OCI-LY3 (cell line): ENCODE measurements around the gene SMARCA4.

Experiments
- CTCF ChIP-seq: fragments of 200-600, 300-600 bp; sonication (generic); IDR thresholded peaks from 2 replicates; pipeline ENCODE4 v1.5.1; 2014; ENCODE audit warnings: antibody characterized with exemption, low read length, low read depth
- EZH2phosphoT487 ChIP-seq: fragments of 200-600 bp; shearing (Covaris generic); IDR thresholded peaks from 2 replicates; pipeline ENCODE4 v1.6.1; 2018; ENCODE audit warnings: antibody characterized with exemption, mixed run types, low read depth

GRCh38 chr19:10995926-10996600, 35.2 kb downstream of the SMARCA4 start:
- TF ChIP-seq CTCF (no peak), EZH2phosphoT487 (no peak)
